ENCODE data around the gene HOXB1. TPM values are rescaled to one million over a fixed set of nuclear protein-coding genes. Genes with fewer than 3 reads are reported as not detected.

The HOXB1 gene
- polyA plus RNA-seq, 1 donor: 0.07 TPM

DNA sequence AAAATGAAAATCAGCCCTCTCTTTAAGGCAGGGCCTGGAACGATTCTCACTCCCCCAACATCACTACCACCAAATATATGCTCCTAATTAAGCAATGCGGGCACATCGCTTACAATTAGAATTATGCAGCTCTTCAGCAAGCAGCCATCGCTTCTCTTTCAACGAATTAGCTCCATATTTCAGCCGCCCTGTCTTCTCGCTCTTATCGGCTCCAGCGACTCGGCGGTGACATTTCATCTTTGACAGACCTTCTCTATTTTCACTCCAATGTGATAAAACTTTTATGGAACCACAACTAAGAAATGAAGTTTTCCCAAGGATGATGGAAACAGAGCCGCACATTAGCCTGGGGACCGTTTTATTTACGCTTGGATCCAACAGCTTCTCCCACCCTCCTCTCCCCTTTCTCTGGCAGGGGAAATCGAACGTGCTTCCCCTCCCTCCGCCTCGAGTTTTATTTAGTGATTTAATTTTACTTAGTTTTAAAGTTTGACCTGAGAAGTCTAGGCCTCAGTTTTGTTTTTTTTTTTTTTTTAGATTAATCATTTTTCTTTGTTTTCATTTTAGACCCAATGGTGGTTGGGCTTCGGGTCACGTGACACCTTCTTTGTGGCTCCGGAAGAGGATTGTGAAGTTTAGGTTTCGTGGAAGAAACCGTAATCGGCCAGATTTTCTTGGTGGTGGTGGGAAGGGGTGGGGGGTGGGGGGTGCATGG is 17.2 kb upstream of the HOXB1 start:
- WGBS (ENCODE audit: insufficient coverage, low lambda C conversion rate): 45% methylated on average over 12 of the region's 24 CpGs
- Histone ChIP-seq H3K36me3 (ENCODE audit: control insufficient read depth, insufficient read depth, low read length) (peaks cover 14% of the 10 kb centered on the region), H3K27ac (ENCODE audit: low read length) (peak overlapping the region; percentile 88), H3K4me1 (ENCODE audit: control insufficient read depth, insufficient read depth, low read length) (peaks cover 18% of the 10 kb centered on the region), H3K27me3 (ENCODE audit: control insufficient read depth, insufficient read depth, low read length) (peaks cover 85% of the 10 kb centered on the region), H3K9me3 (ENCODE audit: control insufficient read depth, low read depth, low read length) (peaks cover 8% of the 10 kb centered on the region), H3K4me3 (ENCODE audit: low read length) (no peak overlapping the region)
- peak in 1 of 2 donors; percentile 48 for DNase-seq

DNA sequence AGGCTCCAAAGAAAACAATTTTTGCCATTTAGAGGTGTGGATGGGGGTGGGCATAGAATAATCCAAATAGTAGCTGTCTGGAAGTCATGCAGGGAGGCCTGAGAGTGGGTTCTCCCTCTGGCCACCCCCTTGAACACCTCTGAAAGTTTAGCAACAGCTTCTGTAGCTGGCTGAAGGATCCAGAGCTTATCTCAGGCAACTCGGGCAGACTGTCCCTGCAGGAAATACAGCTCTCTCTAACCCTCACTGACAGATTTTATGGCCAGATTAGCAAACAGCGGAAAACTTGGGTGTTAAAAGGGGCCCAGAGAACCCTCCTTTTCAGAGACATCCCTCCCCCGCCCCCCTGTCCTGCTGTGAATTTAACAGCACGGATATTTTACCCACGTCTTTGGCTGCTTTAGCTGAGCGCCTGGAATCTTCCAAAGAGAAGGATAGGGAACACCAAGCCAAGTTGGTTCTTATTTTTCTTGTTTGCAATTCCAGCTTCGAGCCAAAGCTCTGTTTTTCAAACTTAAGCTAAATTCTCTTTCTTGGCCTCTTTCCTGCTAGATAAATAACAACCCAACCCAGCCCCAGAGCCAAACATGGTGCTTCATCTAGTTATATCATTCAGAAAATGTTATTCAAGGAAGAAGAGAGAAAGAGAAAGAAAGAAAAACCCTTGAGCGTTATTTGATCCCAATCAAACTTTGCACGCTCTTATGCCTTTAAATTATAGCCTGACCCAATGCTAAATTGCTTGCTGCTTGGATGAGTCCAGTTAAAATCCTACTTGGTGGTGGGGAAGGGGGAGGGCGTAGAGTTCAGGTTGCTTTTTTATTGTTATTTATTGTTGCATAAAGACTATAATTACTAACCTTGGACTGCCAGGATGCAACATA is 16.4 kb upstream of the HOXB1 start:
- Histone ChIP-seq H3K36me3 (ENCODE audit: control insufficient read depth, insufficient read depth, low read length) (peaks cover 13% of the 10 kb centered on the region), H3K4me1 (ENCODE audit: control insufficient read depth, insufficient read depth, low read length) (peaks cover 16% of the 10 kb centered on the region), H3K9me3 (ENCODE audit: control insufficient read depth, low read depth, low read length) (peaks cover 8% of the 10 kb centered on the region), H3K27ac (ENCODE audit: low read length) (peak overlapping the region; percentile 88), H3K4me3 (ENCODE audit: low read length) (peak overlapping the region; percentile 0), H3K27me3 (ENCODE audit: control insufficient read depth, insufficient read depth, low read length) (peaks cover 87% of the 10 kb centered on the region)
- WGBS (ENCODE audit: insufficient coverage, low lambda C conversion rate): no CpG with 5 or more reads among the region's 10 CpGs
- DNase-seq: peak in 1 of 2 donors; percentile 49

DNA sequence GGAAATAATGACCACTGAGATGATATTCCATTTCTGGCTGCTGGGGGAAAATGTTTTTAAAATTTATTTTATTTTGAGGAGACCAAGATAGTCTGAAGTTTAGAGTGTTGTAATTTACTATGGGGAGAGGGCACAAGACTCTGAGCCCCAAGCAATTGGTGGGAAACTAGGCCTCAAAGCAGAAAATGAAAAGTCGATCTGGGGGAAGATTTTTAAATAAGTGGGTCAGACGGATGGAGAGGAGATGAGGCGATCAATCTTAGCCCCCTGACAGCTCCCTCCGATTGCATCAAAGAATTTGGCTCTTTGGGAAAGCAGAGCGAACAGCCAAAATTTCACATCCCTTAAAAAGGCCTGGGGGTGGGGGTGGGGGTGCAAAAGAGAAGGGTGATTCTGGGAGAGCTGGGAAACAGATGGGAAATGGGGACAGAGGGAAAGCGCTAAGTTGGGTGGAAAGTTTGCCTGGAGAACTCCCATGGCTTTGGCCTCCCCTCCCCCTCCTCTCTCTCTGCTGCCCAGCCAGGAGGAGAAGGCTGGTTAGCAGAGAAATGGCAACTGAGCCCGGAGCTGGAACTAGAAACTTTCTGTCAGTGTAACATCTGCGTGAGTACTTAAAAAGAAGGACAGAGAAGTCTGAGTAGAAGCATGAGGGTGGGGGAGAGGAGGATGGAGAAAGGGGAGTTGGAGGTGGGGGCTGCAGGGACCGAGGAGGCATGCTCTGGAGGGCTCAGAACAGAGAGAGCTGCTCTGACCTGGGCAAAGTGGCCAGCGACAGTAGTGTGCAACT is 15.5 kb upstream of the HOXB1 start:
- no peak for DNase-seq
- Histone ChIP-seq H3K4me1 (ENCODE audit: control insufficient read depth, insufficient read depth, low read length) (peaks cover 13% of the 10 kb centered on the region), H3K36me3 (ENCODE audit: control insufficient read depth, insufficient read depth, low read length) (peaks cover 9% of the 10 kb centered on the region), H3K27ac (ENCODE audit: low read length) (peak overlapping the region; percentile 88), H3K9me3 (ENCODE audit: control insufficient read depth, low read depth, low read length) (peaks cover 12% of the 10 kb centered on the region), H3K4me3 (ENCODE audit: low read length) (peak overlapping the region; percentile 0), H3K27me3 (ENCODE audit: control insufficient read depth, insufficient read depth, low read length) (peaks cover 87% of the 10 kb centered on the region)
- WGBS (ENCODE audit: insufficient coverage, low lambda C conversion rate): no CpG with 5 or more reads among the region's 10 CpGs

DNA sequence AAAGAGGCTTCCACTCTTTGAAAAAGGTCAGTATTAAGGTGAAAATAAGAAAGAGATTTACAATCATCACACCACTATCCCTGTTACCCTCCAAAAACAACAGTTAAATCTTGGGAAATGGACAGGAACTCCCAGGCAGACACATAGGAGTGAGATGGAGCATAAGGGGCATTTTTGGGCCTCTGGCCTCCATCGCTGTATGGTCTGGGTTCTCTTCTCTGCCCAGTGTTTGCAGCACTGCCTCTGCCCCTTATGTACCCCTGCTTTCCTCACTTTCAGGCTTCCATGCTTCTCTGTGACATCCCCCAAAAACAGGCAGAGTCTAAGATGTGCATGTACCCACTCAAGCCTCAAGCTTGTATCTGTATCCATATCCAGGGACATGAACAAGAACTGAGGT is 14.7 kb upstream of the HOXB1 start:
- peak overlapping the region; percentile 88 for H3K27ac ChIP-seq (ENCODE audit: low read length)
- no peak for DNase-seq
- no peak overlapping the region for H3K4me3 ChIP-seq (ENCODE audit: low read length)
- peaks cover 89% of the 10 kb centered on the region for H3K27me3 ChIP-seq (ENCODE audit: control insufficient read depth, insufficient read depth, low read length)
- WGBS (ENCODE audit: insufficient coverage, low lambda C conversion rate): no CpG with 5 or more reads among the region's 1 CpG
- peaks cover 13% of the 10 kb centered on the region for H3K4me1 ChIP-seq (ENCODE audit: control insufficient read depth, insufficient read depth, low read length)
- H3K9me3 ChIP-seq (ENCODE audit: control insufficient read depth, low read depth, low read length): peaks cover 10% of the 10 kb centered on the region
- H3K36me3 ChIP-seq (ENCODE audit: control insufficient read depth, insufficient read depth, low read length): peaks cover 7% of the 10 kb centered on the region

DNA sequence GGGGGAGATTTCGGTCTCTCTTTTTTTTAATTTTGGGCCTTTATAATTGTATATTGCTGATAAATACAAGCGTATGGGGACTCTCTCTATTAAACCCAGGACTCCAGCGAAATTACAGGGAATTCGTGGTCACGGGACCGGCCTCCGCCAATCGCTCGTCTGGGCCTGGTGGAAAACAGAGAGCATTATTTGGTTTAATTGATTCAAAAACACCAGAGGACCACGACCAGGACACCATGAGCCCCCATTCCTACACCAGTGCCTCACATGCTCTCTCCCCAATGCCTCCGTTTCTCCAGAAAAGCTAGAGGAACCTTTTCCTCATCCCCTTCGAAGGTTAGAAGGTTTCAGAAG is 14.2 kb upstream of the HOXB1 start, which contains the start of gene HOXB2:
Gene HOXB2 (minus strand): TSS at position 88 of the 354 bp plus-strand sequence. CDS start 198 bp downstream, outside the sequence.
- no peak for DNase-seq
- Histone ChIP-seq H3K4me1 (ENCODE audit: control insufficient read depth, insufficient read depth, low read length) (peaks cover 17% of the 10 kb centered on the region), H3K36me3 (ENCODE audit: control insufficient read depth, insufficient read depth, low read length) (peaks cover 4% of the 10 kb centered on the region), H3K27ac (ENCODE audit: low read length) (peak within 1 kb of the TSS; percentile 88), H3K4me3 (ENCODE audit: low read length) (peak within 1 kb of the TSS; percentile 70), H3K27me3 (ENCODE audit: control insufficient read depth, insufficient read depth, low read length) (peaks cover 89% of the 10 kb centered on the region), H3K9me3 (ENCODE audit: control insufficient read depth, low read depth, low read length) (peaks cover 7% of the 10 kb centered on the region)
- WGBS (ENCODE audit: insufficient coverage, low lambda C conversion rate): 80% methylated on average over 1 of the region's 12 CpGs

DNA sequence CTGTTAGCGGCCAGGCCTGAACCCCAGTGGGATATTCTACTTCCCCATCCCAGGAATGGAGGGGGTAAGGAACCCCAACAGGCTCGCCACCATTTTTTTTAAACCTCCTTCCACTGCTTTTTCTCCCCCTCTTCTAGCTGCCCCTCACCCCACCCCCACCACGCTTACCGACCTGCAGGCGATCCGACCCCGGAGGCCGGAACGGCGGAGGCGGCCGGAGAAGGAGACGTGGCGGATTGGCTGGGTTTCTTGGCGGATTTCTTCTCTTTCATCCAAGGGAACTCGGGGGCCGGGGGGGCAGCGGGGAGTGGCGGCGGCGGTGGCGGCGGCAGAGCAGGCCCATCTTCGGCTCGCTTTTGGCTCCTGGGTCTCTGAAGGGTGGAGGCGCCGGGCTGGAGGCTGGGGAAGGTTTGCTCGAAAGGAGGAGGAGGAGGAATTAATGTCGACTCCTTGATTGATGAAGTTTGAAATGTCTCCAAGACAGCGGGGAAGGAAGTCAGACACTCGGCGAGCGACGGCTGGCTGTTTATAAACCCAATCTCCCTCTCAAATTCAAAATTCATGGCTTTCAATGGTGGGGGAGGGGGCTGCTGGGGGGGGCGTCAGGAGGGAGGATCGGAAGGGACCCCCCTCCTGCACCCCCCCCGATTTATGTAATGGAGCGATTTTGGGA is 13.7 kb upstream of the HOXB1 start:
- DNase-seq: peak; percentile 71 to 73
- peaks cover 7% of the 10 kb centered on the region for H3K9me3 ChIP-seq (ENCODE audit: control insufficient read depth, low read depth, low read length)
- H3K27me3 ChIP-seq (ENCODE audit: control insufficient read depth, insufficient read depth, low read length): peaks cover 89% of the 10 kb centered on the region
- H3K4me1 ChIP-seq (ENCODE audit: control insufficient read depth, insufficient read depth, low read length): peaks cover 17% of the 10 kb centered on the region
- no CpG with 5 or more reads among the region's 38 CpGs for WGBS (ENCODE audit: insufficient coverage, low lambda C conversion rate)
- H3K27ac ChIP-seq (ENCODE audit: low read length): peak overlapping the region; percentile 88
- H3K4me3 ChIP-seq (ENCODE audit: low read length): peak overlapping the region; percentile 70
- H3K36me3 ChIP-seq (ENCODE audit: control insufficient read depth, insufficient read depth, low read length): peaks cover under 1% of the 10 kb centered on the region

DNA sequence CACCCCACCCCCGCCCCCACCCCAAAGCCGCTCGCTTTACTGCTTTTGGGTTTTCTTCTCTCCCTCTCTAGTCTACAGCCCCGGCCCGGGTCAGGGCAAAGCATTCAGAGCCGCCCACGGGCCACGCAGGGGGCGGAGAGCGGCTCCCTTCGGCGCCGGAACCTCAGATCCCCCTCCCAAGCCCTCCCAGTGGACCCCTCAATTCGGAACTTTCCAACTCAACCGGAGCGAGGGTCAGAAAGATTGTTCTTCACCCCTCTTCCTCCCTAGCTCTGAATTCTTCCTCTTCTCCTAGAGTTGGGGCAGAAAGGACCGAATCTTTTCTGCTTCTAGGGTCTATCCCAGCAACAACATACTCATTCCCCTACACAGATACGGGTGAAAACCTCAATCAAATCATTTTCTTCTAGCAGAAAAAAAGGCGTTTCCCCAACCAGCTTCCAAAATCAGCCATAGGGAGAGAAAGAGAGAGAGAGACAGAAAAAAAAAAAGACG is 13.1 kb upstream of the HOXB1 start:
- H3K27me3 ChIP-seq (ENCODE audit: control insufficient read depth, insufficient read depth, low read length): peaks cover 89% of the 10 kb centered on the region
- H3K4me1 ChIP-seq (ENCODE audit: control insufficient read depth, insufficient read depth, low read length): peaks cover 17% of the 10 kb centered on the region
- peaks cover 7% of the 10 kb centered on the region for H3K9me3 ChIP-seq (ENCODE audit: control insufficient read depth, low read depth, low read length)
- no peak for DNase-seq
- peak overlapping the region; percentile 88 for H3K27ac ChIP-seq (ENCODE audit: low read length)
- no CpG with 5 or more reads among the region's 20 CpGs for WGBS (ENCODE audit: insufficient coverage, low lambda C conversion rate)
- H3K36me3 ChIP-seq (ENCODE audit: control insufficient read depth, insufficient read depth, low read length): no peaks in the 10 kb centered on the region
- H3K4me3 ChIP-seq (ENCODE audit: low read length): peak overlapping the region; percentile 70

DNA sequence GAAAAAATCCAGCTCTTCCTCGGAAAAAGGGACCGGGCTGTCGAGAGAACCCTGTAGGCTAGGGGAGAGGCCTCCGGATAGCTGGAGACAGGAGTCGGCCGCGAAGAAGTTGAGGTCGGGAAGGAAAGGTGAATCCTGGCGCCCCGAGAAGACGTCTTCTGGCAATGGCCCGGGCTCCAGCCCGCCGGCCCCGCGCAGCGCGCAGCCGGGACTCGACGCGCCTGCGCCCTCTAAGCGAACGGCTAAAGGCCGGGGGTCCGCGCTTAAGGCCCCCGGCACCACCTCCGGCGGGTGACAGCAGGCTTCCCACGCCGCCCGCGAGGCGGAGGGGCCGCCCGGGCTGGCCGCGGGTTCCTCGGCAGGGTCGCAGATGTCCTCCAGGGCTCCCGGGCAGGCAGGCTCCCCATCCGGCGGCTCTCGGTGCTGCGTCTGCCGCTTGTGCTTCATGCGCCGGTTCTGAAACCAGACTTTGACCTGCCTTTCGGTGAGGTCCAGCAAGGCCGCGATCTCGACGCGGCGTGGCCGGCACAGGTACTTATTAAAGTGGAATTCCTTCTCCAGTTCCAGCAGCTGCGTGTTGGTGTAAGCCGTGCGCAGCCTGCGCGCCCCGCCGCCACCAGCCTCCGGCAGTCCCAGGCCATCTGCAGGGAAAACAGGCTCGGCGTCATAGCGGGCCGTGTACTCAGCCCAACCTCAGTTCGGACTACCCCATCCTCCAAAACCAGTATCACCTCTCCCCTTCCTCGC is 12.5 kb upstream of the HOXB1 start:
- H3K27ac ChIP-seq (ENCODE audit: low read length): peak overlapping the region; percentile 90
- H3K9me3 ChIP-seq (ENCODE audit: control insufficient read depth, low read depth, low read length): peaks cover 7% of the 10 kb centered on the region
- no peaks in the 10 kb centered on the region for H3K36me3 ChIP-seq (ENCODE audit: control insufficient read depth, insufficient read depth, low read length)
- peak overlapping the region; percentile 70 for H3K4me3 ChIP-seq (ENCODE audit: low read length)
- peaks cover 85% of the 10 kb centered on the region for H3K27me3 ChIP-seq (ENCODE audit: control insufficient read depth, insufficient read depth, low read length)
- no CpG with 5 or more reads among the region's 72 CpGs for WGBS (ENCODE audit: insufficient coverage, low lambda C conversion rate)
- H3K4me1 ChIP-seq (ENCODE audit: control insufficient read depth, insufficient read depth, low read length): peaks cover 17% of the 10 kb centered on the region
- no peak for DNase-seq

DNA sequence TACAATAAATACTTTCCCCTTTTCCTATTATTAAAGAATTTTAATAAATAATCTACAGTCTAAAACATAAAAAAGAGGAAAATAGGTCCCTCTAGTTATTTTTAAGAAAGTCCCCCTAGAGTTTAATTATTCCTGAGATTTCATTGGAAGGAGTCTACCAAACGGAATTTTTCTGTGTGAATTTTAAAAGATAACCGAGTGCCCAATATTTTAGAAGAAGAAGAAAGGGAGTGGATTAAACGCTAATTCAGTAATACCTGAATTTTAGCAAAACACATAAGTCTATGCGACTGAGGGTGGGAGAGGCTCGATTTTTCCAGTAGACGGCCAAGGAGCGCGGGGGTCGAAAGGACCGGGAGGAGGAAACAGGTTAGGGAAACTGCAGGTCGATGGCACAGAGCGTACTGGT is 11.9 kb upstream of the HOXB1 start:
- WGBS (ENCODE audit: insufficient coverage, low lambda C conversion rate): 60% methylated on average over 1 of the region's 12 CpGs
- Histone ChIP-seq H3K27me3 (ENCODE audit: control insufficient read depth, insufficient read depth, low read length) (peaks cover 79% of the 10 kb centered on the region), H3K9me3 (ENCODE audit: control insufficient read depth, low read depth, low read length) (peaks cover 7% of the 10 kb centered on the region), H3K36me3 (ENCODE audit: control insufficient read depth, insufficient read depth, low read length) (no peaks in the 10 kb centered on the region), H3K4me3 (ENCODE audit: low read length) (peak overlapping the region; percentile 70), H3K4me1 (ENCODE audit: control insufficient read depth, insufficient read depth, low read length) (peaks cover 17% of the 10 kb centered on the region), H3K27ac (ENCODE audit: low read length) (peak overlapping the region; percentile 90)
- DNase-seq: no peak

All from large intestine (tissue), 3 donors.